SK-N-SH (cell line): Measurements from ENCODE around the gene LMBR1. TPM values are rescaled to one million over a fixed set of nuclear protein-coding genes. Genes with fewer than 3 reads are reported as not detected.
A peak's percentile ranks its signal among the peaks of the same experiment; 100 is the strongest.

Experiments
- CTCF ChIA-PET: fragments of 300-600, 350-600 bp; formaldehyde crosslinking; extraction: SDS; loops from one replicate; lab custom pipeline; 2021; lab: Yijun Ruan, JAX
- POLR2A ChIA-PET: fragments of 350-600 bp; sonication (Branson Sonifier 250); formaldehyde crosslinking; extraction: SDS; loops from one replicate; lab custom pipeline; 2020; ENCODE audit warnings: antibody characterized with exemption, inconsistent platforms; lab: Yijun Ruan, JAX
- DNase-seq: peaks from one replicate; pipeline ENCODE4 v3.0.0; 2012
- H2AFZ ChIP-seq: fragments of 200-600 bp; sonication (generic); 2 replicates; pipeline ENCODE4 v1.8.1; 2016; ENCODE audit warnings: antibody characterized with exemption, mild to moderate bottlenecking, low read depth
- H3F3A ChIP-seq: fragments of 200-600 bp; sonication (generic); replicated peaks from 2 replicates; pipeline ENCODE3; 2016; ENCODE audit warnings: antibody characterized with exemption, mild to moderate bottlenecking; ENCODE audit not compliant: insufficient read depth
- H3K27ac ChIP-seq, 2 experiments: fragments of 200-500 bp in 1 of 2; fragments of 200-600 bp in 1 of 2; sonication (Bioruptor generic) in 1 of 2; sonication (generic), shearing (Covaris generic) in 1 of 2; 2 replicates each; pipeline versions ENCODE4 v1.5.1 to v1.6.1; 2014 to 2016; ENCODE audit warnings: low read depth in 2 of 2, inconsistent platforms in 1 of 2, low read length in 1 of 2, mild to moderate bottlenecking in 1 of 2, mixed read lengths in 1 of 2
- H3K27me3 ChIP-seq: fragments of 200-600 bp; sonication (generic), shearing (Covaris generic); 2 replicates; pipeline ENCODE4 v1.6.1; 2016; ENCODE audit warnings: mixed run types; ENCODE audit not compliant: insufficient read depth
- H3K36me3 ChIP-seq, 2 experiments: fragments of 200-500 bp in 1 of 2; fragments of 200-600 bp in 1 of 2; sonication (Bioruptor generic) in 1 of 2; sonication (generic) in 1 of 2; replicated peaks in 1 of 2; 2 replicates each; pipeline versions ENCODE3 to v1.5.1; 2014 to 2016; ENCODE audit warnings: low read length in 1 of 2, mild to moderate bottlenecking in 1 of 2; ENCODE audit not compliant: insufficient read depth in 2 of 2, control insufficient read depth in 1 of 2
- H3K4me1 ChIP-seq, 2 experiments: fragments of 200-500 bp in 1 of 2; fragments of 200-600 bp in 1 of 2; sonication (Bioruptor generic) in 1 of 2; sonication (generic), shearing (Covaris generic) in 1 of 2; 2 replicates each; pipeline versions ENCODE4 v1.5.1 to v1.6.1; 2014 to 2016; ENCODE audit warnings: low read depth in 1 of 2, low read length in 1 of 2, mixed run types in 1 of 2; ENCODE audit not compliant: insufficient read depth in 2 of 2, control insufficient read depth in 1 of 2
- H3K4me2 ChIP-seq: fragments of 200-600 bp; sonication (generic), shearing (Covaris generic); 2 replicates; pipeline ENCODE4 v1.6.1; 2017; ENCODE audit warnings: mixed run types
- H3K4me3 ChIP-seq, 2 experiments: fragments of 200-500 bp in 1 of 2; fragments of 200-600 bp in 1 of 2; sonication (Bioruptor generic) in 1 of 2; sonication (generic), shearing (Covaris generic) in 1 of 2; 2 replicates each; pipeline versions ENCODE4 v1.5.1 to v1.8.1; 2014 to 2016; ENCODE audit warnings: low read depth in 2 of 2, inconsistent platforms in 1 of 2, low read length in 1 of 2, mild to moderate bottlenecking in 1 of 2, mixed read lengths in 1 of 2, moderate library complexity in 1 of 2
- H3K79me2 ChIP-seq: fragments of 200-600 bp; sonication (generic); 2 replicates; pipeline ENCODE4 v1.8.1; 2017; ENCODE audit warnings: mild to moderate bottlenecking; ENCODE audit not compliant: insufficient read depth
- H3K9ac ChIP-seq: fragments of 200-600 bp; sonication (generic); 2 replicates; pipeline ENCODE4 v1.6.1; 2017; ENCODE audit warnings: mixed run types
- H3K9me2 ChIP-seq: fragments of 200-600 bp; sonication (generic); 2 replicates; pipeline ENCODE4 v1.6.1; 2017; ENCODE audit warnings: mixed run types
- H3K9me3 ChIP-seq: fragments of 200-600 bp; sonication (generic); 2 replicates; pipeline ENCODE4 v1.6.1; 2017; ENCODE audit warnings: mixed run types, mild to moderate bottlenecking, moderate library complexity
- H4K20me1 ChIP-seq: fragments of 200-600 bp; sonication (generic); 2 replicates; pipeline ENCODE4 v1.6.1; 2017; ENCODE audit warnings: mild to moderate bottlenecking, mixed run types; ENCODE audit not compliant: insufficient read depth
- EP300 ChIP-seq, 2 experiments: IDR thresholded peaks; 2 replicates each; pipeline versions ENCODE4 v1.4.0 to v1.6.1; 2012; ENCODE audit warnings: borderline replicate concordance in 1 of 2, low read depth in 1 of 2, low read length in 1 of 2
- EZH2phosphoT487 ChIP-seq: fragments of 200-600 bp; sonication (generic); IDR thresholded peaks from 2 replicates; pipeline ENCODE4 v1.6.1; 2017; ENCODE audit warnings: low read depth, mixed run types, mild to moderate bottlenecking, antibody characterized with exemption, moderate library complexity, borderline replicate concordance
- FOSL2 ChIP-seq: IDR thresholded peaks from 2 replicates; pipeline ENCODE4 v1.4.0; 2012; ENCODE audit warnings: low read depth, mild to moderate bottlenecking, moderate library complexity, borderline replicate concordance
- FOXJ3 ChIP-seq: sonication (generic); formaldehyde crosslinking; IDR thresholded peaks from 2 replicates; pipeline ENCODE4 v1.5.1; 2020; ENCODE audit warnings: mild to moderate bottlenecking, missing genetic modification reagents
- FOXM1 ChIP-seq: IDR thresholded peaks from 2 replicates; pipeline ENCODE4 v1.4.0; 2012; ENCODE audit warnings: low read depth, mild to moderate bottlenecking
- GABPA ChIP-seq: IDR thresholded peaks from 2 replicates; pipeline ENCODE4 v1.4.0; 2012; ENCODE audit warnings: low read depth, mild to moderate bottlenecking
- JUND ChIP-seq: IDR thresholded peaks from 2 replicates; pipeline ENCODE4 v1.4.0; 2012
- MEF2A ChIP-seq: IDR thresholded peaks from 2 replicates; pipeline ENCODE4 v1.4.0; 2012; ENCODE audit warnings: low read depth, borderline replicate concordance
- MXI1 ChIP-seq: IDR thresholded peaks from 2 replicates; pipeline ENCODE4 v1.6.1; 2012; ENCODE audit warnings: mild to moderate bottlenecking, low read depth, low read length, improper control_type of control experiment
- NFIC ChIP-seq: IDR thresholded peaks from 2 replicates; pipeline ENCODE4 v1.4.0; 2012; ENCODE audit warnings: borderline replicate concordance
- POLR2AphosphoS5 ChIP-seq: IDR thresholded peaks from 2 replicates; pipeline ENCODE4 v1.6.1; 2012; ENCODE audit warnings: low read depth, low read length
- RAD21 ChIP-seq: IDR thresholded peaks from 2 replicates; pipeline ENCODE4 v1.6.1; 2012; ENCODE audit warnings: mild to moderate bottlenecking, low read length
- RCOR1 ChIP-seq: fragments of 150-350 bp; IDR thresholded peaks from 2 replicates; pipeline ENCODE4 v1.6.1; 2017; ENCODE audit warnings: antibody characterized with exemption, low read length
- RFX5 ChIP-seq: IDR thresholded peaks from 2 replicates; pipeline ENCODE4 v1.6.1; 2012; ENCODE audit warnings: mild to moderate bottlenecking, improper control_type of control experiment, low read length
- RXRA ChIP-seq: IDR thresholded peaks from 2 replicates; pipeline ENCODE4 v1.4.0; 2012; ENCODE audit warnings: low read depth, mild to moderate bottlenecking, borderline replicate concordance
- SMC3 ChIP-seq: IDR thresholded peaks from 2 replicates; pipeline ENCODE4 v1.6.1; 2012; ENCODE audit warnings: low read depth, low read length, improper control_type of control experiment
- TCF12 ChIP-seq: IDR thresholded peaks from 2 replicates; pipeline ENCODE4 v1.4.0; 2012
- YY1 ChIP-seq: IDR thresholded peaks from 2 replicates; pipeline ENCODE4 v1.4.0; 2012; ENCODE audit warnings: low read depth, mild to moderate bottlenecking
- ZBTB33 ChIP-seq: IDR thresholded peaks from 2 replicates; pipeline ENCODE4 v1.4.0; 2012; ENCODE audit warnings: low read depth, borderline replicate concordance
- WGBS: methylation state at CpG from one replicate; pipeline ENCODE4 v1.1.6; 2017; ENCODE audit warnings: low lambda C conversion rate; 5-methylcytosine and 5-hydroxymethylcytosine counted together
- polyA plus RNA-seq, 3 experiments: library from polyadenylated mRNA; depleted of rRNA; stranded (reverse); fragments of >200 nt; gene quantifications; 2 replicates each; pipeline ENCODE4 v1.2.3, GENCODE V29; 2012

LMBR1 gene
- polyA plus RNA-seq, 1 of the 3 experiments (the other 2 are of a cell fraction), result 24.6 TPM

GRCh38 chr7:156935250-156935649, 42.3 kb upstream of the LMBR1 start:
- Histone ChIP-seq H3K27me3 (no peaks in the 10 kb centered on the region), H3K27ac (no peak overlapping the region), H3K36me3 (no peaks in the 10 kb centered on the region), H2AFZ (no peak overlapping the region), H3K4me3 (no peak overlapping the region), H3K4me1 (peaks cover 0 to 2% of the 10 kb centered on the region in 2 experiments; a peak in 1 of 4 replicates), H3K79me2 (no peaks in the 10 kb centered on the region), H3K9me3 (no peaks in the 10 kb centered on the region), H3K9me2 (no peaks in the 10 kb centered on the region), H3F3A (no peaks in the 10 kb centered on the region), H3K4me2 (no peak overlapping the region), H4K20me1 (no peaks in the 10 kb centered on the region), H3K9ac (no peak overlapping the region)
- no peak for DNase-seq
- CTCF ChIA-PET, result interaction anchor here (0.9 to 1.6 kb wide), 2 partner anchors 14 to 30 kb away, joined by 3 to 5 read pairs; partner anchors contain the start of gene NOM1
- POLR2A ChIA-PET, result no interaction called here
- WGBS, result 88% methylated on average over 7 of the region's 7 CpGs
- TF ChIP-seq SMC3 (no peak), FOXJ3 (CRISPR knock-in tag) (no peak), JUND (no peak), FOSL2 (no peak), GABPA (no peak), YY1 (no peak), RAD21 (no peak), FOXM1 (no peak), TCF12 (no peak), RCOR1 (no peak), NFIC (no peak)

DNA sequence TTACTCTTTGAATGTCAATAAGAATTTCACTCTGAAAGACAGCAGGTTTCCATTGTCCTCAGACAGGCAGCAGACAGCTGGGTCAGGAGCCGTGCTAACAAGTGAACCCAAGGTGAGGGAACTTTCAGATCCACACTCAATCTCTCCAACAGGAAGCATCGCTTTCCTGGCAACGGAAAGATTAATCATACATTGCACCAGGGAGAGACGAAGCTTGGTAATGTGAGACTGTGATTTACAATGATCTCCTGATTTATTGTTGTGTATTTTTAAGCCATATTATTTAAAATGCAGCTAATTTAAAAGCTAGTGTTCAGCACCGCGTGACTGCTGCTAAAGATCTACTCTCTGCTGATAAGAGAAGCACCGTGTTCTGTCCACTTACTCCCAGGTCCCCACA, 39.0 kb upstream of the LMBR1 start:
- no peak for DNase-seq
- no peaks in the 10 kb centered on the region for H3K9me2 ChIP-seq
- CTCF ChIA-PET, result interaction anchor here (1.1 to 4.3 kb wide), 3 partner anchors 18 to 330 kb away, joined by 3 to 24 read pairs (median 3); partner anchors contain the start of gene NOM1
- H3K4me3 ChIP-seq, result no peak overlapping the region
- POLR2A ChIA-PET, result no interaction called here
- no peaks in the 10 kb centered on the region for H4K20me1 ChIP-seq
- peak overlapping the region; percentile 15; the same call in 1 of the 2 replicates for H2AFZ ChIP-seq
- H3K9me3 ChIP-seq, result no peaks in the 10 kb centered on the region
- peaks cover 0 to 11% of the 10 kb centered on the region in 2 experiments; a peak in 1 of 4 replicates for H3K4me1 ChIP-seq
- H3K9ac ChIP-seq, result no peak overlapping the region
- no peaks in the 10 kb centered on the region for H3K79me2 ChIP-seq
- H3K4me2 ChIP-seq, result peak overlapping the region; percentile 26; the same call in 1 of the 2 replicates
- H3K36me3 ChIP-seq, result no peaks in the 10 kb centered on the region
- H3F3A ChIP-seq, result no peaks in the 10 kb centered on the region
- no peak overlapping the region for H3K27ac ChIP-seq
- WGBS, result 33% methylated on average over 7 of the region's 7 CpGs
- TF ChIP-seq RFX5 (no peak), RXRA (no peak)
- H3K27me3 ChIP-seq, result no peaks in the 10 kb centered on the region

DNA sequence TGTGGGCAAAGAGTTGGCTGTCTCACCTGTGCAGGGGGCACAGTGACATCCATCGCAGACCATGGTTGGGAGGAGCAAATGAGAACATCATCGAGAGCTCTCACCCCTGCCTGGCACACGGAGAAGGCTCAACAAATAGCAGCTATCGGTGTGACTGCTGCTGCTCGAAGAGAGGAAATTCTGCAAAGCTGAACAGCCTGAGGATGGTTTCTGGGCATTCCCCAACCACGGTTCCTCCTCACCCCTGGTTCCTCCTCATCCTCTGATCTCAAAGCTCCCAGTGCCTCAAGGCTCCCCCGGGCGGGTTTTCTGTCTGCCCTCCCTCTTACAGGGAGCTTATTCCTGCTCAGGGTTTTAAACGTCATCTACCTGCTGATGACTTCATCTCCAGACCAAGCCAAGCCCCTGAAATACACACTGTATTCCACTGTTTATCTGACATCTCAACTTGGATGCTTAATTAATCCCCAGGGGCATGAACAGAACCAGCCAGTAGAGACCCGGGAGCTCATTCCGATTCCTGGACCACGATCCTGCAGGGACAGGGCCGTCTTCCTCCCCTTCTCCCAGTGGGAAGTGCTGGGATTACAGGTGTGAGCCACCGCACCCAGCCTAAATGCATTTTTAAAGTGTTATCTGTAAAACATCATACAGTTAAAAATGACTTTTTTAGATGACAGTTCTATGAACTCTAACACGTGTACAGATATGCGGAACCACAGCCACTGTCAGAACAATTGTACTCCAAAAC, 37.0 kb upstream of the LMBR1 start:
- Histone ChIP-seq H3K9me3 (no peaks in the 10 kb centered on the region), H3F3A (no peaks in the 10 kb centered on the region), H3K4me1 (peaks cover 0 to 11% of the 10 kb centered on the region in 2 experiments; a peak in 1 of 4 replicates), H3K36me3 (no peaks in the 10 kb centered on the region), H2AFZ (no peak overlapping the region), H3K27me3 (no peaks in the 10 kb centered on the region), H4K20me1 (no peaks in the 10 kb centered on the region), H3K27ac (no peak overlapping the region), H3K9me2 (no peaks in the 10 kb centered on the region), H3K79me2 (no peaks in the 10 kb centered on the region)
- DNase-seq, result no peak
- POLR2A ChIA-PET, result no interaction called here
- WGBS, result 61% methylated on average over 16 of the region's 16 CpGs
- TF ChIP-seq FOXM1 (no peak), RFX5 (no peak), SMC3 (no peak), EP300 (IDR thresholded peaks at IDR 0.05; ENCODE audit: borderline replicate concordance in 1 of 2, low read depth in 1 of 2, low read length in 1 of 2) (no peak), RAD21 (no peak), RCOR1 (no peak), MEF2A (no peak), GABPA (no peak), MXI1 (no peak), EZH2phosphoT487 (no peak), FOSL2 (no peak), ZBTB33 (no peak), TCF12 (no peak), POLR2AphosphoS5 (no peak)
- TF ChIP-seq, all 33 proteins: peak for 0
- Histone ChIP-seq H3K4me3 (no peak overlapping the region), H3K9ac (no peak overlapping the region), H3K4me2 (no peak overlapping the region)
- CTCF ChIA-PET, result interaction anchor here (1.0 to 4.3 kb wide), 3 partner anchors 14 to 20 kb away, joined by 3 to 24 read pairs (median 6); partner anchors contain the start of gene NOM1
